ENCODE measurements around the gene MRC1.

The MRC1 gene

DNA sequence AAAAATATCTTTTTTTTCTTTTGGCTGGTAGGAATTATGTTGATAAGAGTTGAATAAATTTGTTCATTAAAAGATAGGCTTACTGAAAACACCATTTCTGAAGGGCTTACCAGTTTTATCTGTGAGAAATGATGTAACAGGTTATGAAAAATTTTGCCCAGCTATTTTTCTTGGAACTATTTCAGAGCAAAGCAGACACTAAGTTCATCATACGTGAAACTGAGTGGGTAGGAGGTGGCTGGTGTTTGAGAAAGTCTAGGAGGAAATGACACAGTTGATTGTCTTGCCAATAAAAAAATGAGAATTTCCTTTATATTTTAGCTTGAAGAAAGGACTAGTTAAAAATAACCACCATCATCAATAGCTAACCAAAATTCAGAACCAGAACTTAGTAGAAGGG is 6.2 kb upstream of the MRC1 start:
- no peak overlapping the region for H3K27ac ChIP-seq (ENCODE audit: low read depth, low read length, poor library complexity, severe bottlenecking)
- no peaks in the 10 kb centered on the region for H3K4me1 ChIP-seq (ENCODE audit: insufficient read depth, low read length, severe bottlenecking)
- H3K4me3 ChIP-seq (ENCODE audit: low read depth, low read length, poor library complexity, severe bottlenecking), result no peak overlapping the region
- H3K36me3 ChIP-seq (ENCODE audit: insufficient read depth, low read length), result no peaks in the 10 kb centered on the region
- 0 out of 2 replicates have a peak, but pooled peaks cover 2% of the 10 kb centered on the region for H3K9me3 ChIP-seq (ENCODE audit: low read length)
- H3F3A ChIP-seq (ENCODE audit: insufficient read depth, low read length), result no peaks in the 10 kb centered on the region
- H3K9me2 ChIP-seq (ENCODE audit: low read depth, low read length), result no peaks in the 10 kb centered on the region
- no peaks in the 10 kb centered on the region for H3K79me2 ChIP-seq (ENCODE audit: insufficient read depth, low read length)
- no peak overlapping the region for H3K9ac ChIP-seq (ENCODE audit: low read length)
- no peaks in the 10 kb centered on the region for H4K20me1 ChIP-seq (ENCODE audit: insufficient read depth, low read length)
- TF ChIP-seq, protein P1, sequence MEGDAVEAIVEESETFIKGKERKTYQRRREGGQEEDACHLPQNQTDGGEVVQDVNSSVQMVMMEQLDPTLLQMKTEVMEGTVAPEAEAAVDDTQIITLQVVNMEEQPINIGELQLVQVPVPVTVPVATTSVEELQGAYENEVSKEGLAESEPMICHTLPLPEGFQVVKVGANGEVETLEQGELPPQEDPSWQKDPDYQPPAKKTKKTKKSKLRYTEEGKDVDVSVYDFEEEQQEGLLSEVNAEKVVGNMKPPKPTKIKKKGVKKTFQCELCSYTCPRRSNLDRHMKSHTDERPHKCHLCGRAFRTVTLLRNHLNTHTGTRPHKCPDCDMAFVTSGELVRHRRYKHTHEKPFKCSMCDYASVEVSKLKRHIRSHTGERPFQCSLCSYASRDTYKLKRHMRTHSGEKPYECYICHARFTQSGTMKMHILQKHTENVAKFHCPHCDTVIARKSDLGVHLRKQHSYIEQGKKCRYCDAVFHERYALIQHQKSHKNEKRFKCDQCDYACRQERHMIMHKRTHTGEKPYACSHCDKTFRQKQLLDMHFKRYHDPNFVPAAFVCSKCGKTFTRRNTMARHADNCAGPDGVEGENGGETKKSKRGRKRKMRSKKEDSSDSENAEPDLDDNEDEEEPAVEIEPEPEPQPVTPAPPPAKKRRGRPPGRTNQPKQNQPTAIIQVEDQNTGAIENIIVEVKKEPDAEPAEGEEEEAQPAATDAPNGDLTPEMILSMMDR (IDR thresholded peaks at IDR 0.05; ENCODE audit: low read length), result no peak
- TF ChIP-seq EZH2 (IDR thresholded peaks at IDR 0.05; ENCODE audit: borderline replicate concordance, low read length), result no peak
- H2AFZ ChIP-seq (ENCODE audit: low read length), result no peak overlapping the region
- no peak overlapping the region for H3K4me2 ChIP-seq (ENCODE audit: low read length)
- no peaks in the 10 kb centered on the region for H3K27me3 ChIP-seq (ENCODE audit: insufficient read depth, low read length)

DNA sequence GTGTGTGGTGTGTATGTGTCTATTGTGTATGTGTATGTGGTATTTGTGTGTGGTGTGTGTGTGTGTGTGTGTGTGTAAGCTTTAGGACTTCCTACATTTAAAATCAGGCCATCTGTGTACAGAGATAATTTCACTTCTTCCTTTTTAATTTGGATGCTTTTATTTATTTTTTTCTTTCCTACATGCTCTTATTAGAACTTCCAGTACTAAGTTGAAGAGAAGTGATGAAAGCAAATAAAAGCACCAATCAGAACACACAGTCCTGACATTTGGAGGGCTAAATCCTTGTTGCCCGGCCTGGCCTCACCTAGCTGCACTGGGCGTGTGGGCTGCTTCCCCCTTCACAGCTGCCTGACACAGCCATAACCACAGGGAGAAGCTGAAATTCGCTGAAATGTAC is 3.8 kb upstream of the MRC1 start:
- Histone ChIP-seq H3K4me3 (ENCODE audit: low read depth, low read length, poor library complexity, severe bottlenecking) (no peak overlapping the region), H3F3A (ENCODE audit: insufficient read depth, low read length) (no peaks in the 10 kb centered on the region), H3K9me2 (ENCODE audit: low read depth, low read length) (no peaks in the 10 kb centered on the region), H3K36me3 (ENCODE audit: insufficient read depth, low read length) (no peaks in the 10 kb centered on the region), H4K20me1 (ENCODE audit: insufficient read depth, low read length) (no peaks in the 10 kb centered on the region), H3K9me3 (ENCODE audit: low read length) (0 out of 2 replicates have a peak, but pooled peaks cover 2% of the 10 kb centered on the region), H3K27me3 (ENCODE audit: insufficient read depth, low read length) (peaks cover 3% of the 10 kb centered on the region; the same call in 1 of the 2 replicates), H3K9ac (ENCODE audit: low read length) (no peak overlapping the region), H3K79me2 (ENCODE audit: insufficient read depth, low read length) (no peaks in the 10 kb centered on the region), H3K27ac (ENCODE audit: low read depth, low read length, poor library complexity, severe bottlenecking) (no peak overlapping the region), H3K4me2 (ENCODE audit: low read length) (no peak overlapping the region), H2AFZ (ENCODE audit: low read length) (no peak overlapping the region), H3K4me1 (ENCODE audit: insufficient read depth, low read length, severe bottlenecking) (no peaks in the 10 kb centered on the region)
- TF ChIP-seq, protein P1 (IDR thresholded peaks at IDR 0.05; ENCODE audit: low read length), result no peak
- TF ChIP-seq EZH2 (IDR thresholded peaks at IDR 0.05; ENCODE audit: borderline replicate concordance, low read length), result no peak

DNA sequence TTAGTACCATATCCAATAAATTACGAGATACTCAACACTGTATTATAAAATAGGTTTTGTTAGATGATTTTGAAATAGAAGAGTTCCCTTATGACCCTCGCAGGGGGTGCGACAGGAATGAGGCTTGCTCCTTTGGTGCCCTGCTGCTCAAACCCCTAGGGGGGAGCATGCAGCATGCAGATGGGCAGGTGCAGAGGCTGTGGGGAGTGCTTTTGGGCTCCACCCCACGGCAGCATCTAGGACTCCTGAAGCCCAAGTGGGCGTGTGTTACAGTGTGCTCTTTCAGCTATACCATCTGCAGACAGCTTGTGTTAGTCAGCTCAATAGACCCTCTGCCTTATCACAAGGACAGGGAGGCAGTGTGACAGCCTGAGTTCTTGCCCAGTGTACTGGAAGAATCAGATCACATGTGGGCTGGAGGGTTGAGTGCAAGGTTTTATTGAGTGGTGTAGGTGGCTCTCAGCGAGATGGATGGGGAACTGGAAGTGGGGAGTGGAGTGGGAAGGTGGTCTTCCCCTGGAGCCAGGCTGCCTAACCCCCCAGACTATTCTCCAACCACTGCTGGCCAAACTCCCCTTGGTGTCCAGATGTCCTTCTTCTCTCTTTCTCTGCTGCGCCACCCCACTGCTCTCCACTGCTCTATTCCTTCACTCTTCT is 3.1 kb upstream of the MRC1 start:
- Histone ChIP-seq H3K79me2 (ENCODE audit: insufficient read depth, low read length) (no peaks in the 10 kb centered on the region), H3K4me3 (ENCODE audit: low read depth, low read length, poor library complexity, severe bottlenecking) (no peak overlapping the region), H3K4me1 (ENCODE audit: insufficient read depth, low read length, severe bottlenecking) (no peaks in the 10 kb centered on the region), H3K27ac (ENCODE audit: low read depth, low read length, poor library complexity, severe bottlenecking) (no peak overlapping the region), H3K9me3 (ENCODE audit: low read length) (0 out of 2 replicates have a peak, but pooled peaks cover 2% of the 10 kb centered on the region), H3K27me3 (ENCODE audit: insufficient read depth, low read length) (peaks cover 3% of the 10 kb centered on the region; the same call in 1 of the 2 replicates), H3F3A (ENCODE audit: insufficient read depth, low read length) (no peaks in the 10 kb centered on the region), H3K9ac (ENCODE audit: low read length) (no peak overlapping the region), H2AFZ (ENCODE audit: low read length) (no peak overlapping the region), H4K20me1 (ENCODE audit: insufficient read depth, low read length) (no peaks in the 10 kb centered on the region), H3K4me2 (ENCODE audit: low read length) (no peak overlapping the region), H3K9me2 (ENCODE audit: low read depth, low read length) (no peaks in the 10 kb centered on the region), H3K36me3 (ENCODE audit: insufficient read depth, low read length) (no peaks in the 10 kb centered on the region)
- TF ChIP-seq, protein P1 (IDR thresholded peaks at IDR 0.05; ENCODE audit: low read length), result no peak
- TF ChIP-seq EZH2 (IDR thresholded peaks at IDR 0.05; ENCODE audit: borderline replicate concordance, low read length), result no peak

Measured in OCI-LY1 (cell line).